Ovary (tissue), 3 donors: ENCODE measurements around the gene PRKCSH.

Experiments
- POLR2A ChIP-seq: fragments of 450-650 bp; IDR thresholded peaks from one replicate; pipeline ENCODE4 v1.6.1; 2017; ENCODE audit warnings: antibody characterized with exemption, mild to moderate bottlenecking, moderate library complexity
- TF ChIP-seq, protein P1 (sequence below), 3 donors: fragments of 450-650 bp in 2 of 3; fragments of 200-600 bp in 1 of 3; IDR thresholded peaks; one replicate each; pipeline versions ENCODE4 v1.5.1 to v1.8.0; 2016 to 2022; ENCODE audit warnings: antibody characterized with exemption in 3 of 3, mild to moderate bottlenecking in 1 of 3
- donor health status: DM: no; HTN: no; CAD: no.

DNA sequence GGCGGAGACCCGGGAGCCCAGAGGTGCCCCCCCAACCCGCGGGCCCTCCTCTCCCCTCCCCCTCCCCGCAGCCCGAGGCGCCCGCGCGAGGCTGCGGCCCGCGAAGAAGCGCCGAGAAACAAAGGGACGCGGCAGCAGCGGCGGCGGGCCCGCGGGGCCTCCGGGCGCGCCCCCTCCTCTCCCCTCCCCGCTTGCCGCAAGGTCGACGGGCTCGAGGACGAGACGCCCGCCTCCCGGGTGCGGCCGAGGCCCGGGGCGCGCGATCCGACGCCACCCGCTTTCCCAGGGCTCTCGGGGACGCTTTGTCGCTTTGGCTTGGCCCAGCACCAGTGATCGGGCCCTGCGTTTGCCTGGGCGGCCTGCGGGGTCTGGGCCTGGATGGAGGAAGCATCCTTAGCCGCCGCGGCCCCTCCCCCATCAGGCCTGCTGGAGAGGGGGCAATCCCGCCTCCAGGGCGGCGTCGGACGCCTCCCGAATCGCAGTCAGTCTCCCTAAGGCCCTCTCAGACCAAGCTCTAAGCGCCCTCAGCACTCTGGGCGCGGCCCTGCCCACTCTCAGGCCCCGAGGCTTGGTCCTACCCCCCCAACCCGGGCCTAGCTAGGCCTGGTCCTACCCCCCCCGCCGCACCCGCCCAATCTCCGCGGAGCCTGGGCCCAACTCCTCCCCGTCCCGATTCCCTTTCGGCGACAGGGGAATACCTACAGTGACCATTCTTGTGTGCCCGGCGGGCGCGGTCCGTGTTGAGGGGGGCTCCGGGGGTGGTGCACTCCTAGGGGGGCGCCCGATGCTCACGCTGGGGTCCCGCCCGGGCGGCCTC, 44.7 kb downstream of the PRKCSH start:
- TF ChIP-seq, protein P1, sequence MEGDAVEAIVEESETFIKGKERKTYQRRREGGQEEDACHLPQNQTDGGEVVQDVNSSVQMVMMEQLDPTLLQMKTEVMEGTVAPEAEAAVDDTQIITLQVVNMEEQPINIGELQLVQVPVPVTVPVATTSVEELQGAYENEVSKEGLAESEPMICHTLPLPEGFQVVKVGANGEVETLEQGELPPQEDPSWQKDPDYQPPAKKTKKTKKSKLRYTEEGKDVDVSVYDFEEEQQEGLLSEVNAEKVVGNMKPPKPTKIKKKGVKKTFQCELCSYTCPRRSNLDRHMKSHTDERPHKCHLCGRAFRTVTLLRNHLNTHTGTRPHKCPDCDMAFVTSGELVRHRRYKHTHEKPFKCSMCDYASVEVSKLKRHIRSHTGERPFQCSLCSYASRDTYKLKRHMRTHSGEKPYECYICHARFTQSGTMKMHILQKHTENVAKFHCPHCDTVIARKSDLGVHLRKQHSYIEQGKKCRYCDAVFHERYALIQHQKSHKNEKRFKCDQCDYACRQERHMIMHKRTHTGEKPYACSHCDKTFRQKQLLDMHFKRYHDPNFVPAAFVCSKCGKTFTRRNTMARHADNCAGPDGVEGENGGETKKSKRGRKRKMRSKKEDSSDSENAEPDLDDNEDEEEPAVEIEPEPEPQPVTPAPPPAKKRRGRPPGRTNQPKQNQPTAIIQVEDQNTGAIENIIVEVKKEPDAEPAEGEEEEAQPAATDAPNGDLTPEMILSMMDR (IDR thresholded peaks at IDR 0.05): no peak
- TF ChIP-seq POLR2A: no peak
